Measurements from ENCODE around the gene FOXN4.

FOXN4 gene

DNA sequence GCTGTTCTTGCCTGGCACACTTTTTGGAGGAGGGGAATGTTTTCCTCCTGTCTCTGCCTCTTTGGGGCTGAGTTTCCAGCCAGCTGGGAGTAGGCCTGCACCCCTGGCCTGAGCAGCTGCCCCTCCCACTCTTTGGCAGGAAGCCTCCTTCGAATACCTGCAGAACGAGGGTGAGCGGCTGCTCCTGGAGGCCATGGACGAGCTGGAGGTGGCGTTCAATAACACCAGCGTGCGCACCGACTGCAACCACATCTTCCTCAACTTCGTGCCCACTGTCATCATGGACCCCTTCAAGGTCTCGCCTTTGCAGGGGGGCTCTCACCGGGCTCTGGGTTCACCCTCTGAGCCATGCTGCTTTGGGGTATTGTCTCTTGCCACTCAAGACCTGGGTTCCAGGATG is 69.4 kb downstream of the FOXN4 start:
- WGBS, 2 donors (ENCODE audit: extremely low coverage in 2 of 2, insufficient read length in 2 of 2, insufficient replicate concordance in 1 of 2) = no CpG with 5 or more reads among the region's 11 CpGs
- H3K9ac ChIP-seq (ENCODE audit: low read depth, low read length, poor library complexity) = no peak overlapping the region
- peaks cover 4 to 33% of the 10 kb centered on the region in 2 donors for H3K36me3 ChIP-seq (replicated peaks in 1 of 2; ENCODE audit: control insufficient read depth in 2 of 2, insufficient read depth in 2 of 2, low read length in 2 of 2)
- no peak overlapping the region for H2AK5ac ChIP-seq (ENCODE audit: low read depth, low read length)
- no peak for DNase-seq (ENCODE audit: low spot score)
- H3K9me3 ChIP-seq (replicated peaks in 1 of 2; ENCODE audit: control insufficient read depth in 2 of 2, insufficient read depth in 1 of 2, low read depth in 1 of 2, low read length in 2 of 2) = no peaks in the 10 kb centered on the region
- H2AFZ ChIP-seq (ENCODE audit: low read length) = no peak overlapping the region
- no peak overlapping the region for H3K14ac ChIP-seq (ENCODE audit: low read length)
- no peak overlapping the region for H2BK5ac ChIP-seq (ENCODE audit: low read length)
- no peak overlapping the region for H3K27ac ChIP-seq (replicated peaks; ENCODE audit: low read length)
- H4K8ac ChIP-seq (ENCODE audit: low read depth, low read length) = no peak overlapping the region
- H3K4ac ChIP-seq (ENCODE audit: low read length) = no peak overlapping the region
- no peaks in the 10 kb centered on the region for H3K79me1 ChIP-seq (ENCODE audit: low read depth, low read length)
- H2BK15ac ChIP-seq (ENCODE audit: low read length) = no peak overlapping the region
- no peak overlapping the region for H2BK12ac ChIP-seq (ENCODE audit: low read length)
- H3K4me2 ChIP-seq (ENCODE audit: insufficient read depth, low read length, poor library complexity, severe bottlenecking) = no peak overlapping the region
- no peak overlapping the region for H2BK120ac ChIP-seq (ENCODE audit: low read depth, low read length)
- H3K4me1 ChIP-seq (ENCODE audit: control insufficient read depth in 2 of 2, insufficient read depth in 1 of 2, low read depth in 1 of 2, low read length in 2 of 2) = no peaks in the 10 kb centered on the region
- H3K18ac ChIP-seq (ENCODE audit: low read length) = no peak overlapping the region
- H3K27me3 ChIP-seq (ENCODE audit: control insufficient read depth in 3 of 3, insufficient read depth in 3 of 3, low read depth in 1 of 3, low read length in 3 of 3) = no peaks in the 10 kb centered on the region
- no peak overlapping the region for H4K91ac ChIP-seq (ENCODE audit: low read depth, low read length, poor library complexity)
- no peak overlapping the region for H3K23ac ChIP-seq (ENCODE audit: low read depth, low read length, poor library complexity)
- H3K4me3 ChIP-seq (ENCODE audit: low read length in 2 of 2) = no peak overlapping the region

DNA sequence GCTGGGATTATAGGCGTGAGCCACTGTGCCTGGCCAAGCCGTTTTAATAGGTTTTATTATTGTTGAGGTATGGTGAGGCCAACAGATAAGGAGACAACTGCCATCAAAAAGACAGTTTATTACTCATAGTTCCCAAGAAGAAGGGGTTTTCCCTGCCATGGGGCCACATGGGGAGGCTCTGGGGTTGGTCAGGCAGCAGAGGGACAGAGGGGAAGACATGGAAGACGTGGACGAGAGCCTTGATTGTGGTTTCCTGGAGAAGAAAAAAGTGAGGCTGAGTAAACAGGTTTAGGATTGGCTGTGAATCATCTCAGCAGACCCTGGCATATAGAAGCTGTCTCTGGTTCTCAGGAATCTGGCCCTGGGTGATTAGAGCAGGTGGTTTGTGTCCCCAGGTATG is 69.9 kb downstream of the FOXN4 start:
- Histone ChIP-seq H3K79me1 (ENCODE audit: low read depth, low read length) (no peaks in the 10 kb centered on the region), H3K4me3 (ENCODE audit: low read length in 2 of 2) (no peak overlapping the region), H3K36me3 (replicated peaks in 1 of 2; ENCODE audit: control insufficient read depth in 2 of 2, insufficient read depth in 2 of 2, low read length in 2 of 2) (peaks cover 4 to 33% of the 10 kb centered on the region in 2 donors), H3K4ac (ENCODE audit: low read length) (no peak overlapping the region), H4K8ac (ENCODE audit: low read depth, low read length) (no peak overlapping the region), H3K4me2 (ENCODE audit: insufficient read depth, low read length, poor library complexity, severe bottlenecking) (no peak overlapping the region), H2AK5ac (ENCODE audit: low read depth, low read length) (no peak overlapping the region), H3K9ac (ENCODE audit: low read depth, low read length, poor library complexity) (no peak overlapping the region), H4K91ac (ENCODE audit: low read depth, low read length, poor library complexity) (no peak overlapping the region), H3K27ac (replicated peaks; ENCODE audit: low read length) (no peak overlapping the region), H2BK12ac (ENCODE audit: low read length) (no peak overlapping the region), H2AFZ (ENCODE audit: low read length) (no peak overlapping the region), H2BK15ac (ENCODE audit: low read length) (no peak overlapping the region), H3K23ac (ENCODE audit: low read depth, low read length, poor library complexity) (no peak overlapping the region), H3K14ac (ENCODE audit: low read length) (no peak overlapping the region), H2BK120ac (ENCODE audit: low read depth, low read length) (no peak overlapping the region), H3K18ac (ENCODE audit: low read length) (no peak overlapping the region), H2BK5ac (ENCODE audit: low read length) (no peak overlapping the region), H3K4me1 (ENCODE audit: control insufficient read depth in 2 of 2, insufficient read depth in 1 of 2, low read depth in 1 of 2, low read length in 2 of 2) (no peaks in the 10 kb centered on the region), H3K27me3 (ENCODE audit: control insufficient read depth in 3 of 3, insufficient read depth in 3 of 3, low read depth in 1 of 3, low read length in 3 of 3) (no peaks in the 10 kb centered on the region), H3K9me3 (replicated peaks in 1 of 2; ENCODE audit: control insufficient read depth in 2 of 2, insufficient read depth in 1 of 2, low read depth in 1 of 2, low read length in 2 of 2) (no peaks in the 10 kb centered on the region)
- DNase-seq (ENCODE audit: low spot score) = no peak
- no CpG with 5 or more reads among the region's 4 CpGs for WGBS, 2 donors (ENCODE audit: extremely low coverage in 2 of 2, insufficient read length in 2 of 2, insufficient replicate concordance in 1 of 2)

- H3K18ac ChIP-seq (ENCODE audit: low read length) = no peak overlapping the region
- no peak overlapping the region for H4K91ac ChIP-seq (ENCODE audit: low read depth, low read length, poor library complexity)
- H2BK5ac ChIP-seq (ENCODE audit: low read length) = no peak overlapping the region
- H3K9me3 ChIP-seq (replicated peaks in 1 of 2; ENCODE audit: control insufficient read depth in 2 of 2, insufficient read depth in 1 of 2, low read depth in 1 of 2, low read length in 2 of 2) = no peaks in the 10 kb centered on the region
- no peak overlapping the region for H3K27ac ChIP-seq (replicated peaks; ENCODE audit: low read length)
- no peak overlapping the region for H2BK15ac ChIP-seq (ENCODE audit: low read length)
- H2AK5ac ChIP-seq (ENCODE audit: low read depth, low read length) = no peak overlapping the region
- peaks cover 4 to 17% of the 10 kb centered on the region in 2 donors for H3K36me3 ChIP-seq (replicated peaks in 1 of 2; ENCODE audit: control insufficient read depth in 2 of 2, insufficient read depth in 2 of 2, low read length in 2 of 2)
- no peak overlapping the region for H2BK120ac ChIP-seq (ENCODE audit: low read depth, low read length)
- H3K4ac ChIP-seq (ENCODE audit: low read length) = no peak overlapping the region
- no peak overlapping the region for H2AFZ ChIP-seq (ENCODE audit: low read length)
- WGBS, 2 donors (ENCODE audit: extremely low coverage in 2 of 2, insufficient read length in 2 of 2, insufficient replicate concordance in 1 of 2) = no CpG with 5 or more reads among the region's 6 CpGs
- no peak overlapping the region for H3K9ac ChIP-seq (ENCODE audit: low read depth, low read length, poor library complexity)
- no peak overlapping the region for H3K4me2 ChIP-seq (ENCODE audit: insufficient read depth, low read length, poor library complexity, severe bottlenecking)
- H3K4me1 ChIP-seq (ENCODE audit: control insufficient read depth in 2 of 2, insufficient read depth in 1 of 2, low read depth in 1 of 2, low read length in 2 of 2) = no peaks in the 10 kb centered on the region
- DNase-seq (ENCODE audit: low spot score) = no peak
- H3K79me1 ChIP-seq (ENCODE audit: low read depth, low read length) = peaks cover 1% of the 10 kb centered on the region
- H3K14ac ChIP-seq (ENCODE audit: low read length) = no peak overlapping the region
- no peak overlapping the region for H3K4me3 ChIP-seq (ENCODE audit: low read length in 2 of 2)
- H3K23ac ChIP-seq (ENCODE audit: low read depth, low read length, poor library complexity) = no peak overlapping the region
- no peak overlapping the region for H2BK12ac ChIP-seq (ENCODE audit: low read length)
- no peaks in the 10 kb centered on the region for H3K27me3 ChIP-seq (ENCODE audit: control insufficient read depth in 3 of 3, insufficient read depth in 3 of 3, low read depth in 1 of 3, low read length in 3 of 3)
- H4K8ac ChIP-seq (ENCODE audit: low read depth, low read length) = no peak overlapping the region
Observed at GRCh38 chr12:109236257-109236656, 72.8 kb downstream of the FOXN4 start.

DNA sequence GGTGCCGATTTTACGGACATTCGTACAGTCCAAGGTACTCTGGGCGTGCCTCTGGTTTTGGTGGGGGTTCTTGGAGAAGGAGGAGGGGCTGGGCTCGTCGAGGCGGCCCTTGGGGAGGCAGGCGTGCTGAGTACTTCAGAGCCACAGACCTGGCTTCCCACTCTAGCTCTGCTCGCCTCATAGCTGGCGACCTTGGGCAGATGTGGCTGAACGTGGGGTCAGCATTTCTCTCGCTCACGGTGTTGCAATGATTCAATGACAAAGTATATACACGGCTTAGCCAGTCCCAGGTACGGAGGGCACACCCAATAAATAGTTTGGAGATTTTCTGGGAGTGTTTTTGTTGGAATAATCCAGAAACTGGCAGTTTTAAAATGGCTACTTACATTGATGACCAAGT is 75.1 kb downstream of the FOXN4 start:
- H4K91ac ChIP-seq (ENCODE audit: low read depth, low read length, poor library complexity) = no peak overlapping the region
- H2AFZ ChIP-seq (ENCODE audit: low read length) = no peak overlapping the region
- no peak for DNase-seq (ENCODE audit: low spot score)
- no peak overlapping the region for H2BK120ac ChIP-seq (ENCODE audit: low read depth, low read length)
- no peak overlapping the region for H3K18ac ChIP-seq (ENCODE audit: low read length)
- H3K14ac ChIP-seq (ENCODE audit: low read length) = no peak overlapping the region
- no peak overlapping the region for H3K4me3 ChIP-seq (ENCODE audit: low read length in 2 of 2)
- no peak overlapping the region for H3K4me2 ChIP-seq (ENCODE audit: insufficient read depth, low read length, poor library complexity, severe bottlenecking)
- WGBS, 2 donors (ENCODE audit: extremely low coverage in 2 of 2, insufficient read length in 2 of 2, insufficient replicate concordance in 1 of 2) = no CpG with 5 or more reads among the region's 15 CpGs
- H2BK12ac ChIP-seq (ENCODE audit: low read length) = no peak overlapping the region
- H3K4me1 ChIP-seq (ENCODE audit: control insufficient read depth in 2 of 2, insufficient read depth in 1 of 2, low read depth in 1 of 2, low read length in 2 of 2) = no peaks in the 10 kb centered on the region
- no peaks in the 10 kb centered on the region for H3K27me3 ChIP-seq (ENCODE audit: control insufficient read depth in 3 of 3, insufficient read depth in 3 of 3, low read depth in 1 of 3, low read length in 3 of 3)
- no peak overlapping the region for H3K27ac ChIP-seq (replicated peaks; ENCODE audit: low read length)
- no peak overlapping the region for H3K9ac ChIP-seq (ENCODE audit: low read depth, low read length, poor library complexity)
- H3K23ac ChIP-seq (ENCODE audit: low read depth, low read length, poor library complexity) = no peak overlapping the region
- no peak overlapping the region for H2BK5ac ChIP-seq (ENCODE audit: low read length)
- no peak overlapping the region for H3K4ac ChIP-seq (ENCODE audit: low read length)
- H2AK5ac ChIP-seq (ENCODE audit: low read depth, low read length) = no peak overlapping the region
- peaks cover 2 to 7% of the 10 kb centered on the region in 2 donors for H3K36me3 ChIP-seq (replicated peaks in 1 of 2; ENCODE audit: control insufficient read depth in 2 of 2, insufficient read depth in 2 of 2, low read length in 2 of 2)
- H3K79me1 ChIP-seq (ENCODE audit: low read depth, low read length) = peaks cover 1% of the 10 kb centered on the region
- no peaks in the 10 kb centered on the region for H3K9me3 ChIP-seq (replicated peaks in 1 of 2; ENCODE audit: control insufficient read depth in 2 of 2, insufficient read depth in 1 of 2, low read depth in 1 of 2, low read length in 2 of 2)
- H2BK15ac ChIP-seq (ENCODE audit: low read length) = no peak overlapping the region
- H4K8ac ChIP-seq (ENCODE audit: low read depth, low read length) = no peak overlapping the region

Data from neuronal stem cell (in vitro differentiated cells).